DOHH2 (cell line): ENCODE data around the gene AGBL1.

ENCODE experiments used
- CTCF ChIP-seq: fragments of 200-600 bp; sonication (generic); IDR thresholded peaks from one replicate; pipeline ENCODE4 v1.5.1; 2014; ENCODE audit warnings: antibody characterized with exemption, mild to moderate bottlenecking, low read depth, low read length; ENCODE audit not compliant: poor library complexity, severe bottlenecking
- EZH2phosphoT487 ChIP-seq: fragments of 200-600 bp; sonication (generic); IDR thresholded peaks from 2 replicates; pipeline ENCODE4 v1.6.1; 2017; ENCODE audit warnings: borderline replicate concordance, mild to moderate bottlenecking, antibody characterized with exemption, low read length, moderate library complexity, mixed read lengths

- TF ChIP-seq CTCF (no peak), EZH2phosphoT487 (no peak)
These were observed 55.4 kb downstream of the AGBL1 start for GRCh38 chr15:86135041-86135440.
